ENCODE measurements around the gene TMPRSS6.
A peak's percentile ranks its signal among the peaks of the same experiment; 100 is the strongest.

Gene TMPRSS6

GRCh38 chr22:37025500-37026070, 83.9 kb downstream of the TMPRSS6 start:
- DNase-seq, result no peak

GRCh38 chr22:37024339-37025157, 85.0 kb downstream of the TMPRSS6 start:
- DNase-seq, result no peak

GRCh38 chr22:37023743-37024338, 85.7 kb downstream of the TMPRSS6 start:
- no peak for DNase-seq

- DNase-seq, result no peak
Observed at GRCh38 chr22:37022483-37023337, 86.8 kb downstream of the TMPRSS6 start.

GRCh38 chr22:37021710-37022482, 87.6 kb downstream of the TMPRSS6 start:
- DNase-seq, result peak; percentile 21

GRCh38 chr22:37021041-37021440, 88.5 kb downstream of the TMPRSS6 start:
- no peak for DNase-seq

GRCh38 chr22:37020192-37020479, 89.4 kb downstream of the TMPRSS6 start:
- peak; percentile 52 for DNase-seq

- peak; percentile 72 for DNase-seq
Observed at GRCh38 chr22:37019309-37020191, 90.0 kb downstream of the TMPRSS6 start, which contains the start of the genes MPST and TST. Gene MPST (plus strand): TSS chr22:37019742. CDS start chr22:37019837, 95 bp downstream. Gene TST (minus strand): TSS chr22:37019447. CDS start chr22:37018732, 715 bp downstream.

- DNase-seq, result peak; percentile 56
Observed at GRCh38 chr22:37018815-37019308, 90.7 kb downstream of the TMPRSS6 start.

GRCh38 chr22:37018086-37018814, 91.3 kb downstream of the TMPRSS6 start:
- DNase-seq, result no peak

- no peak for DNase-seq
Observed at GRCh38 chr22:37017356-37017755, 92.2 kb downstream of the TMPRSS6 start.

GRCh38 chr22:37016134-37016910, 93.2 kb downstream of the TMPRSS6 start:
- no peak for DNase-seq

- no peak for DNase-seq
Observed at GRCh38 chr22:37015587-37015878, 94.0 kb downstream of the TMPRSS6 start.

All from fibroblast of skin of back (primary cell).